ENCODE results near the gene EZR. TPM values are rescaled to one million over a fixed set of nuclear protein-coding genes. Genes with fewer than 3 reads are reported as not detected.

Gene EZR
- total RNA-seq, 1 experiment from 2014 or later, result 88.5 TPM

- no peak overlapping the region for H3K9ac ChIP-seq (ENCODE audit: low read length)
- no peak overlapping the region for H3K4me2 ChIP-seq (ENCODE audit: low read depth, low read length, poor library complexity, severe bottlenecking)
- peaks cover 41% of the 10 kb centered on the region for H4K20me1 ChIP-seq (ENCODE audit: insufficient read depth, low read depth, low read length)
- peaks cover 14% of the 10 kb centered on the region for H3K79me2 ChIP-seq (ENCODE audit: low read length)
- H3K9me2 ChIP-seq (replicated peaks; ENCODE audit: insufficient read depth, low read length), result no peaks in the 10 kb centered on the region
- no peaks in the 10 kb centered on the region for H3K27me3 ChIP-seq (ENCODE audit: low read length)
- no peak for DNase-seq
- no peak overlapping the region for H3K27ac ChIP-seq (ENCODE audit: low read length)
- no peak overlapping the region for H2AFZ ChIP-seq (ENCODE audit: low read length)
- H3K4me3 ChIP-seq (ENCODE audit: low read length), result no peak overlapping the region
- H3K4me1 ChIP-seq (ENCODE audit: low read length), result no peaks in the 10 kb centered on the region
- no peaks in the 10 kb centered on the region for H3K9me3 ChIP-seq (ENCODE audit: low read length)
- peaks cover 78% of the 10 kb centered on the region for H3K36me3 ChIP-seq (ENCODE audit: insufficient read depth, low read length)
These were observed 43.3 kb downstream of the EZR start for GRCh38 chr6:158775832-158776231.

GRCh38 chr6:158774717-158775449, 44.3 kb downstream of the EZR start:
- peaks cover 39% of the 10 kb centered on the region for H4K20me1 ChIP-seq (ENCODE audit: insufficient read depth, low read depth, low read length)
- peaks cover 76% of the 10 kb centered on the region for H3K36me3 ChIP-seq (ENCODE audit: insufficient read depth, low read length)
- H3K9ac ChIP-seq (ENCODE audit: low read length), result no peak overlapping the region
- no peaks in the 10 kb centered on the region for H3K9me2 ChIP-seq (replicated peaks; ENCODE audit: insufficient read depth, low read length)
- H3K79me2 ChIP-seq (ENCODE audit: low read length), result peaks cover 8% of the 10 kb centered on the region
- H3K9me3 ChIP-seq (ENCODE audit: low read length), result no peaks in the 10 kb centered on the region
- H2AFZ ChIP-seq (ENCODE audit: low read length), result no peak overlapping the region
- no peak overlapping the region for H3K27ac ChIP-seq (ENCODE audit: low read length)
- DNase-seq, result no peak
- H3K4me2 ChIP-seq (ENCODE audit: low read depth, low read length, poor library complexity, severe bottlenecking), result no peak overlapping the region
- no peaks in the 10 kb centered on the region for H3K27me3 ChIP-seq (ENCODE audit: low read length)
- no peak overlapping the region for H3K4me3 ChIP-seq (ENCODE audit: low read length)
- no peaks in the 10 kb centered on the region for H3K4me1 ChIP-seq (ENCODE audit: low read length)

GRCh38 chr6:158773581-158774449, 45.4 kb downstream of the EZR start:
- no peak for DNase-seq
- no peak overlapping the region for H3K4me2 ChIP-seq (ENCODE audit: low read depth, low read length, poor library complexity, severe bottlenecking)
- no peak overlapping the region for H3K27ac ChIP-seq (ENCODE audit: low read length)
- H3K9me2 ChIP-seq (replicated peaks; ENCODE audit: insufficient read depth, low read length), result no peaks in the 10 kb centered on the region
- no peak overlapping the region for H3K9ac ChIP-seq (ENCODE audit: low read length)
- peaks cover 79% of the 10 kb centered on the region for H3K36me3 ChIP-seq (ENCODE audit: insufficient read depth, low read length)
- H3K9me3 ChIP-seq (ENCODE audit: low read length), result no peaks in the 10 kb centered on the region
- H3K4me1 ChIP-seq (ENCODE audit: low read length), result no peaks in the 10 kb centered on the region
- peaks cover 4% of the 10 kb centered on the region; the same call in 1 of the 2 replicates for H3K79me2 ChIP-seq (ENCODE audit: low read length)
- H3K4me3 ChIP-seq (ENCODE audit: low read length), result no peak overlapping the region
- H4K20me1 ChIP-seq (ENCODE audit: insufficient read depth, low read depth, low read length), result peaks cover 44% of the 10 kb centered on the region
- no peaks in the 10 kb centered on the region for H3K27me3 ChIP-seq (ENCODE audit: low read length)
- H2AFZ ChIP-seq (ENCODE audit: low read length), result no peak overlapping the region

- H3K27me3 ChIP-seq (ENCODE audit: low read length), result no peaks in the 10 kb centered on the region
- no peak overlapping the region for H2AFZ ChIP-seq (ENCODE audit: low read length)
- no peaks in the 10 kb centered on the region for H3K9me2 ChIP-seq (replicated peaks; ENCODE audit: insufficient read depth, low read length)
- H3K27ac ChIP-seq (ENCODE audit: low read length), result no peak overlapping the region
- peaks cover 84% of the 10 kb centered on the region for H3K36me3 ChIP-seq (ENCODE audit: insufficient read depth, low read length)
- no peak overlapping the region for H3K9ac ChIP-seq (ENCODE audit: low read length)
- peaks cover 4% of the 10 kb centered on the region; the same call in 1 of the 2 replicates for H3K79me2 ChIP-seq (ENCODE audit: low read length)
- peaks cover 42% of the 10 kb centered on the region for H4K20me1 ChIP-seq (ENCODE audit: insufficient read depth, low read depth, low read length)
- no peak for DNase-seq
- no peaks in the 10 kb centered on the region for H3K9me3 ChIP-seq (ENCODE audit: low read length)
- no peak overlapping the region for H3K4me2 ChIP-seq (ENCODE audit: low read depth, low read length, poor library complexity, severe bottlenecking)
- no peak overlapping the region for H3K4me3 ChIP-seq (ENCODE audit: low read length)
- H3K4me1 ChIP-seq (ENCODE audit: low read length), result no peaks in the 10 kb centered on the region
These were observed 46.3 kb downstream of the EZR start for GRCh38 chr6:158772851-158773371.

- H3K36me3 ChIP-seq (ENCODE audit: insufficient read depth, low read length), result peaks cover 85% of the 10 kb centered on the region
- H3K9me3 ChIP-seq (ENCODE audit: low read length), result no peaks in the 10 kb centered on the region
- H3K4me3 ChIP-seq (ENCODE audit: low read length), result no peak overlapping the region
- no peaks in the 10 kb centered on the region for H3K27me3 ChIP-seq (ENCODE audit: low read length)
- DNase-seq, result no peak
- peaks cover 37% of the 10 kb centered on the region for H4K20me1 ChIP-seq (ENCODE audit: insufficient read depth, low read depth, low read length)
- no peaks in the 10 kb centered on the region for H3K4me1 ChIP-seq (ENCODE audit: low read length)
- H3K9ac ChIP-seq (ENCODE audit: low read length), result no peak overlapping the region
- no peak overlapping the region for H3K27ac ChIP-seq (ENCODE audit: low read length)
- no peaks in the 10 kb centered on the region for H3K9me2 ChIP-seq (replicated peaks; ENCODE audit: insufficient read depth, low read length)
- no peak overlapping the region for H3K4me2 ChIP-seq (ENCODE audit: low read depth, low read length, poor library complexity, severe bottlenecking)
- 0 out of 2 replicates have a peak, but pooled peaks cover 4% of the 10 kb centered on the region for H3K79me2 ChIP-seq (ENCODE audit: low read length)
- H2AFZ ChIP-seq (ENCODE audit: low read length), result no peak overlapping the region
These were observed 47.0 kb downstream of the EZR start for GRCh38 chr6:158772172-158772571.

GRCh38 chr6:158771399-158772152, 47.6 kb downstream of the EZR start:
- DNase-seq, result no peak
- no peak overlapping the region for H3K4me3 ChIP-seq (ENCODE audit: low read length)
- no peaks in the 10 kb centered on the region for H3K9me2 ChIP-seq (replicated peaks; ENCODE audit: insufficient read depth, low read length)
- no peak overlapping the region for H3K9ac ChIP-seq (ENCODE audit: low read length)
- no peaks in the 10 kb centered on the region for H3K27me3 ChIP-seq (ENCODE audit: low read length)
- no peak overlapping the region for H3K4me2 ChIP-seq (ENCODE audit: low read depth, low read length, poor library complexity, severe bottlenecking)
- peaks cover 36% of the 10 kb centered on the region; the same call in 1 of the 2 replicates for H4K20me1 ChIP-seq (ENCODE audit: insufficient read depth, low read depth, low read length)
- H3K27ac ChIP-seq (ENCODE audit: low read length), result no peak overlapping the region
- H3K36me3 ChIP-seq (ENCODE audit: insufficient read depth, low read length), result peaks cover 85% of the 10 kb centered on the region
- H3K9me3 ChIP-seq (ENCODE audit: low read length), result no peaks in the 10 kb centered on the region
- no peak overlapping the region for H2AFZ ChIP-seq (ENCODE audit: low read length)
- H3K79me2 ChIP-seq (ENCODE audit: low read length), result 0 out of 2 replicates have a peak, but pooled peaks cover 4% of the 10 kb centered on the region
- H3K4me1 ChIP-seq (ENCODE audit: low read length), result no peaks in the 10 kb centered on the region

- no peak overlapping the region for H3K4me2 ChIP-seq (ENCODE audit: low read depth, low read length, poor library complexity, severe bottlenecking)
- H3K9ac ChIP-seq (ENCODE audit: low read length), result no peak overlapping the region
- no peaks in the 10 kb centered on the region for H3K4me1 ChIP-seq (ENCODE audit: low read length)
- no peaks in the 10 kb centered on the region for H3K9me2 ChIP-seq (replicated peaks; ENCODE audit: insufficient read depth, low read length)
- DNase-seq, result no peak
- H3K27ac ChIP-seq (ENCODE audit: low read length), result no peak overlapping the region
- H3K4me3 ChIP-seq (ENCODE audit: low read length), result no peak overlapping the region
- no peak overlapping the region for H2AFZ ChIP-seq (ENCODE audit: low read length)
- peaks cover 29% of the 10 kb centered on the region; the same call in 1 of the 2 replicates for H4K20me1 ChIP-seq (ENCODE audit: insufficient read depth, low read depth, low read length)
- 0 out of 2 replicates have a peak, but pooled peaks cover 4% of the 10 kb centered on the region for H3K79me2 ChIP-seq (ENCODE audit: low read length)
- no peaks in the 10 kb centered on the region for H3K9me3 ChIP-seq (ENCODE audit: low read length)
- peaks cover 85% of the 10 kb centered on the region for H3K36me3 ChIP-seq (ENCODE audit: insufficient read depth, low read length)
- no peaks in the 10 kb centered on the region for H3K27me3 ChIP-seq (ENCODE audit: low read length)
These were observed 48.4 kb downstream of the EZR start for GRCh38 chr6:158770533-158771330.

All from Karpas-422 (cell line).